GM18517 (cell line): ENCODE data around the gene NFIC.
"Not testable (repeated sequence)": the region's sequence is repeated elsewhere in the genome, so short reads cannot be mapped to it uniquely, and the experiment has no call there.

Experiments used
- ATAC-seq: cut with Tn5 transposase; IDR thresholded peaks from one replicate; pipeline ENCODE4 v1.9.1; 2021; ENCODE audit warnings: mild to moderate bottlenecking, moderate library complexity; ENCODE audit not compliant: unreplicated experiment

The NFIC gene

GRCh38 chr19:3396881-3397265 lies 30.5 kb downstream of the NFIC start:
- ATAC-seq = no peak

- no peak for ATAC-seq
These were observed 31.1 kb downstream of the NFIC start for GRCh38 chr19:3397266-3398022.

GRCh38 chr19:3398114-3398899 lies 31.9 kb downstream of the NFIC start:
- no peak for ATAC-seq

DNA sequence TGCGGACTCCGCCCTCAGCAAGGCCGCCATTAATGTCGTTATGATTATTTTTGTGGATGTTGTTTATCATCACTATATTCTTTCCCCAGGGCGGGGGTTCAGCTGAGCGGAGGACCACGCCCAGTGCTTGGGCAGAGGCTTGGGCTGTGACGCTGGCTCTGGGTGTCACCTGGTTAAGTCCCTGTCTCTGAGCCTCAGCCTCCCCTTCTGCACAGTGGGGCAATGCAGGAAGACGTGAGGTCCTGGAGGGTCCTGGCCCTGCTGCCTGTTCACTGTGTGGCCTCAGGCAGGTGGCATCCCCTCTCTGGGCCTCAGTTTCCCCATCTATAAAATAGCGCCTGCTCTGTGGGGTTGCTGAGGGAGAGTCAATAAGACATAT lies 32.5 kb downstream of the NFIC start:
- ATAC-seq = no peak

- ATAC-seq = not testable (repeated sequence)
These were observed 32.9 kb downstream of the NFIC start for GRCh38 chr19:3399311-3399710.

- ATAC-seq = no peak
These were observed 34.8 kb downstream of the NFIC start for GRCh38 chr19:3401004-3401768.

- no peak for ATAC-seq
These were observed 36.5 kb downstream of the NFIC start for GRCh38 chr19:3402631-3403443.

DNA sequence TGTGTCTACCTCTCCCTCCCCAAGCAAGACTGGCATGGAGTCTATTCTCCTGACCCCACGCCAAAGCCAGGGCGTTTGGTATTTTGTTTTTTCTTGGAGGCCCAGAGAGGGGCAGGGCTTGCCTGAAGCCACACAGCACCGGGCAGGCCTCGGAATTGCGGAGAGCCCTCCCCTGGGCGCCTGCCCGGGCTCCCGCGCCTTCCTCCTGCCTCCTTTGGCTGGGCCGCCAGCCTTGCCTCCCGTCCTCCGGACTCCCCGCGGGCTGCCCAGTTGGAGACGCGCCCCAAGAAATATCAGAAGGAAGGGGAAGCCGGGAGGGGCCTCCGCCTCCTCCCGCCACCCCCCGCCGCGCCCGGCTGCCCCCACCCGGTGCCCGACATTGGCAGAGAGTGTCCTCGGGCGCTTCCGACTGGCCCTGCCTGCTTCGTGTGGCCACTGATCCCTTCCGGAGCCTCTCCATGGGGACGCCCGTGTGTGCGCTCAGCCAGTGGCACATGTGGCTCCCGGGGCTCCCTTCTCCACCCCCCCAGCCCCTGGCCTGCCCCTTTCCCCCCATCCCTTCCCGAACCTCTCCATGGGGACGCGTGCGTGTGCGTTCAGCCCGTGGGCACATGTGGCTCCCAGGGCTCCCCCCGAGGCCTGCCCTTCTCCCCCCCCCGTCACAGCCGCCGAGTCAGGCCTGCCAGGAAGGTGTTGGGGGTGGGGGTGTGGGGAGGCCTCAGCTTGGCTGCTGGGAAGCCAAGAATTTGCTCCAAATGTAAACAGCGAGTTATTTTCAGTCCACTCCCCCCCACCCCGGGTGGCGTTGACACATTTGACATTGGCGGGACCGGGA lies 37.3 kb downstream of the NFIC start:
- ATAC-seq = no peak

- ATAC-seq = no peak
These were observed 38.2 kb downstream of the NFIC start for GRCh38 chr19:3404324-3405260.

DNA sequence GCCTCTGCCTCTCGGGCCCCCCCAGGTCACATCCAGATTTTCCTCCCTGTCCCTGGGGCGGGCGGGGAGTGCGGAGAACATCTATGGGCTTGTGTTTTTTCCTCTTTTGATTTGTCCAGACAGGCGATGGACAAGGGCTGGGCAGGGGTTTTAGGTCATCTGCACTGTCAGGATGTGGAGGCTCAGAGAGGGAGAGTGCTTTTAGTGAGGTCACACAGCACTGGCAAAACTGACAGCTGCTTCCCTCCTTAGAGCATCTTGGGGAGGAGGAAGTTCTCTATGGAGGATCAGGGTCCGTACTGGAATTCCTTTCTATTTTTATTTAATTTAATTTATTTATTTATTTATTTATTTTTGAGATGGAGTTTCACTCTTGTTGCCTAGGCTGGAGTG lies 38.9 kb downstream of the NFIC start:
- ATAC-seq = no peak

GRCh38 chr19:3406571-3407111 lies 40.3 kb downstream of the NFIC start:
- ATAC-seq = no peak

GRCh38 chr19:3407556-3408516 lies 41.5 kb downstream of the NFIC start:
- ATAC-seq = no peak

GRCh38 chr19:3408996-3409345 lies 42.6 kb downstream of the NFIC start:
- no peak for ATAC-seq

- ATAC-seq = no peak
These were observed 43.1 kb downstream of the NFIC start for GRCh38 chr19:3409346-3410064.

- no peak for ATAC-seq
These were observed 45.3 kb downstream of the NFIC start for GRCh38 chr19:3411636-3412035.

- ATAC-seq = no peak
These were observed 45.7 kb downstream of the NFIC start for GRCh38 chr19:3412066-3412465.

GRCh38 chr19:3413796-3414327 lies 47.5 kb downstream of the NFIC start:
- no peak for ATAC-seq
